Tibial artery (tissue), 4 donors: ENCODE data around the gene AGAP1.
A peak's percentile ranks its signal among the peaks of the same experiment; 100 is the strongest.

Source experiments
- DNase-seq, 2 donors: peaks; one replicate each; pipeline ENCODE4 v3.0.0-alpha.2; 2019
- H3K27ac ChIP-seq, 2 donors: fragments of 200-600 bp; sonication (generic) in 1 of 2; 1 replicate in 1 of 2; 2 replicates in 1 of 2; pipeline ENCODE4 v1.5.1; 2018 to 2019; ENCODE audit warnings: mild to moderate bottlenecking in 1 of 2
- H3K27me3 ChIP-seq, 2 donors: fragments of 200-600 bp; sonication (generic) in 1 of 2; one replicate each; pipeline versions ENCODE4 v1.5.1 to v1.6.0; 2016 to 2019
- H3K36me3 ChIP-seq, 3 donors: fragments of 200-600 bp; sonication (generic) in 2 of 3; one replicate each; pipeline ENCODE4 v1.5.1; 2016 to 2019; ENCODE audit warnings: mild to moderate bottlenecking in 2 of 3
- H3K4me1 ChIP-seq, 4 donors: fragments of 200-600 bp; sonication (generic) in 2 of 4; 1 replicate in 3 of 4; 2 replicates in 1 of 4; pipeline ENCODE4 v1.5.1; 2016 to 2019
- H3K4me3 ChIP-seq, 2 donors: fragments of 200-600 bp; sonication (generic) in 1 of 2; 1 replicate in 1 of 2; 2 replicates in 1 of 2; pipeline ENCODE4 v1.5.1; 2018 to 2019; ENCODE audit warnings: mild to moderate bottlenecking in 2 of 2
- H3K9me3 ChIP-seq, 3 donors: fragments of 200-600 bp; sonication (generic) in 1 of 3; one replicate each; pipeline ENCODE4 v1.5.1; 2016 to 2019
- CTCF ChIP-seq, 2 experiments: fragments of 200-600 bp in 1 of 2; fragments of 450-650 bp in 1 of 2; IDR thresholded peaks; one replicate each; pipeline ENCODE4 v1.5.1; 2017 to 2019; ENCODE audit warnings: antibody characterized with exemption in 2 of 2, mild to moderate bottlenecking in 1 of 2, moderate library complexity in 1 of 2
- intact Hi-C: fragments of 100-400 bp; cut with DNase I; formaldehyde crosslinking; loops from one replicate; pipeline ENCODE4 v1.15.0; 2023; ENCODE audit warnings: low total_unique reads

AGAP1 gene

GRCh38 chr2:235674812-235675211 lies 181.0 kb downstream of the AGAP1 start:
- no peak for TF ChIP-seq CTCF (IDR thresholded peaks at IDR 0.05)
- Histone ChIP-seq H3K9me3 (no peaks in the 10 kb centered on the region), H3K4me3 (no peak overlapping the region), H3K27ac (no peak overlapping the region), H3K36me3 (no peaks in the 10 kb centered on the region), H3K27me3 (no peaks in the 10 kb centered on the region), H3K4me1 (peaks cover 0 to 22% (median 17%) of the 10 kb centered on the region in 4 donors)
- intact Hi-C loops = loop anchor here (5.0 kb wide), 1 partner anchor 78 kb away; no protein-coding TSS in a partner anchor
- peak in 1 of 2 donors; percentile 46 for DNase-seq

- TF ChIP-seq CTCF (IDR thresholded peaks at IDR 0.05) = no peak
- no peaks in the 10 kb centered on the region for H3K27me3 ChIP-seq
- H3K27ac ChIP-seq = no peak overlapping the region
- peaks cover 0 to 11% (median 7%) of the 10 kb centered on the region in 4 donors for H3K4me1 ChIP-seq
- no peak overlapping the region for H3K4me3 ChIP-seq
- DNase-seq = no peak
- intact Hi-C loops = no loop called here
- no peaks in the 10 kb centered on the region for H3K36me3 ChIP-seq
- no peaks in the 10 kb centered on the region for H3K9me3 ChIP-seq
Measured at GRCh38 chr2:235675678-235676535, 182.1 kb downstream of the AGAP1 start.

GRCh38 chr2:235676536-235676799 lies 182.6 kb downstream of the AGAP1 start:
- DNase-seq = no peak
- H3K9me3 ChIP-seq = no peaks in the 10 kb centered on the region
- intact Hi-C loops = no loop called here
- H3K4me1 ChIP-seq = peaks cover 0 to 6% (median 3%) of the 10 kb centered on the region in 4 donors
- no peak for TF ChIP-seq CTCF (IDR thresholded peaks at IDR 0.05)
- H3K27ac ChIP-seq = no peak overlapping the region
- no peaks in the 10 kb centered on the region for H3K36me3 ChIP-seq
- no peak overlapping the region for H3K4me3 ChIP-seq
- H3K27me3 ChIP-seq = no peaks in the 10 kb centered on the region

GRCh38 chr2:235677276-235677788 lies 183.5 kb downstream of the AGAP1 start:
- peak in 1 of 2 donors; percentile 23 for DNase-seq
- Histone ChIP-seq H3K36me3 (no peaks in the 10 kb centered on the region), H3K27ac (no peak overlapping the region), H3K4me1 (peaks cover 0 to 6% (median 3%) of the 10 kb centered on the region in 4 donors), H3K9me3 (no peaks in the 10 kb centered on the region), H3K27me3 (no peaks in the 10 kb centered on the region), H3K4me3 (no peak overlapping the region)
- no peak for TF ChIP-seq CTCF (IDR thresholded peaks at IDR 0.05)
- intact Hi-C loops = no loop called here

- TF ChIP-seq CTCF (IDR thresholded peaks at IDR 0.05) = no peak
- Histone ChIP-seq H3K4me3 (no peak overlapping the region), H3K27ac (no peak overlapping the region), H3K36me3 (no peaks in the 10 kb centered on the region), H3K27me3 (no peaks in the 10 kb centered on the region), H3K4me1 (peaks cover 0 to 6% (median 3%) of the 10 kb centered on the region in 4 donors), H3K9me3 (no peaks in the 10 kb centered on the region)
- intact Hi-C loops = no loop called here
- DNase-seq = peak in 1 of 2 donors; percentile 52
Measured at GRCh38 chr2:235677937-235678336, 184.1 kb downstream of the AGAP1 start.
